Astrocyte (in vitro differentiated cells and primary cell): Measurements from ENCODE around the gene ZNF618.

Experiments
- EZH2 ChIP-seq: IDR thresholded peaks from 2 replicates; pipeline ENCODE4 v1.6.1; 2012; ENCODE audit warnings: mild to moderate bottlenecking, low read length, inconsistent platforms; ENCODE audit not compliant: insufficient read depth
- TF ChIP-seq, protein P1 (sequence below): IDR thresholded peaks from 2 replicates; pipeline ENCODE4 v1.5.1; 2011; ENCODE audit warnings: low read depth, mild to moderate bottlenecking, inconsistent platforms, low read length, moderate library complexity; ENCODE audit not compliant: insufficient read depth

DNA sequence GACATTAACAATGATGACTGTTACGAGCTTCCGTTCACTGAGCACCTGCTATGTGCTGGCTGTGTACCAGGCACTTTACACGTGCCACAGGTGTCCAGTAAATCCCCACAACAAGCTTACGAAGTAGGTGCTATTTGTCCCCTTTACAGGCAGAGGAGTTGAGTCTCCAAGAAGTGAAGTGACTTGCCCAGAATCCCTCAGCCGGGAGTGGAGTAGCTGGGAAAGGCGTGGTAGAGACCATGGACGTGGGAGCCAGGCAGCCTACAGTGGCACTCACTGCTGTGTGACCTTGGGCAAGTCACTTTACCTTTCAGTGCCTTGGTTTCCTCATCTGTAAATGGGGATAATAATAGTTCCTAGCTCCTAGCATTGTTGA lies 202.7 kb downstream of the ZNF618 start:
- TF ChIP-seq, protein P1, sequence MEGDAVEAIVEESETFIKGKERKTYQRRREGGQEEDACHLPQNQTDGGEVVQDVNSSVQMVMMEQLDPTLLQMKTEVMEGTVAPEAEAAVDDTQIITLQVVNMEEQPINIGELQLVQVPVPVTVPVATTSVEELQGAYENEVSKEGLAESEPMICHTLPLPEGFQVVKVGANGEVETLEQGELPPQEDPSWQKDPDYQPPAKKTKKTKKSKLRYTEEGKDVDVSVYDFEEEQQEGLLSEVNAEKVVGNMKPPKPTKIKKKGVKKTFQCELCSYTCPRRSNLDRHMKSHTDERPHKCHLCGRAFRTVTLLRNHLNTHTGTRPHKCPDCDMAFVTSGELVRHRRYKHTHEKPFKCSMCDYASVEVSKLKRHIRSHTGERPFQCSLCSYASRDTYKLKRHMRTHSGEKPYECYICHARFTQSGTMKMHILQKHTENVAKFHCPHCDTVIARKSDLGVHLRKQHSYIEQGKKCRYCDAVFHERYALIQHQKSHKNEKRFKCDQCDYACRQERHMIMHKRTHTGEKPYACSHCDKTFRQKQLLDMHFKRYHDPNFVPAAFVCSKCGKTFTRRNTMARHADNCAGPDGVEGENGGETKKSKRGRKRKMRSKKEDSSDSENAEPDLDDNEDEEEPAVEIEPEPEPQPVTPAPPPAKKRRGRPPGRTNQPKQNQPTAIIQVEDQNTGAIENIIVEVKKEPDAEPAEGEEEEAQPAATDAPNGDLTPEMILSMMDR, result no peak
- TF ChIP-seq EZH2, result no peak
